GM08714 (cell line): ENCODE data around the gene MED10.

ENCODE experiments used
- H3K4me3 ChIP-seq: fragments of 200-500 bp; sonication (Bioruptor generic); 2 replicates; pipeline ENCODE4 v1.5.1; 2014; ENCODE audit warnings: mild to moderate bottlenecking, low read length, inconsistent platforms
- ZNF274 ChIP-seq: IDR thresholded peaks from 2 replicates; pipeline ENCODE4 v1.6.1; 2012; ENCODE audit warnings: mild to moderate bottlenecking, low read depth, low read length

The MED10 gene

DNA sequence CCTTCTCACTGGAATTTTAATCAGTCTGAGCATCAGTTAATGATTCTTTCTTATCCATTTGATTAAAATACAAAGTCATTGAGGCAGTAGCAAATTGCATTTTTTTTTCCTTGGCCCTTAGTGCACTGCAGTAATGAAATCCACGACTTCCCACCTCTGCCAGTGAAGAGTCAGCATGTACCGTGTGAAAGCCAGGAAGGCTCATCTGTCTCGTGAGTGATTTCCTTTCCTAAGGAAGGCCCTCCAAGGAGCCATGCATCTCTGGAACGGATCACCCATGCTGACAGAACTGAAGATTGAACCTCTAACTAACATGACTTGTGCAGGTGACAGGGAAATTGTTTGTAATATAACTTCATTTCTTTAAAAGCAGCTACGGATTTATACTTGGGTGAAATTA is 51.6 kb downstream of the MED10 start:
- no peak overlapping the region for H3K4me3 ChIP-seq
- TF ChIP-seq ZNF274 = no peak

DNA sequence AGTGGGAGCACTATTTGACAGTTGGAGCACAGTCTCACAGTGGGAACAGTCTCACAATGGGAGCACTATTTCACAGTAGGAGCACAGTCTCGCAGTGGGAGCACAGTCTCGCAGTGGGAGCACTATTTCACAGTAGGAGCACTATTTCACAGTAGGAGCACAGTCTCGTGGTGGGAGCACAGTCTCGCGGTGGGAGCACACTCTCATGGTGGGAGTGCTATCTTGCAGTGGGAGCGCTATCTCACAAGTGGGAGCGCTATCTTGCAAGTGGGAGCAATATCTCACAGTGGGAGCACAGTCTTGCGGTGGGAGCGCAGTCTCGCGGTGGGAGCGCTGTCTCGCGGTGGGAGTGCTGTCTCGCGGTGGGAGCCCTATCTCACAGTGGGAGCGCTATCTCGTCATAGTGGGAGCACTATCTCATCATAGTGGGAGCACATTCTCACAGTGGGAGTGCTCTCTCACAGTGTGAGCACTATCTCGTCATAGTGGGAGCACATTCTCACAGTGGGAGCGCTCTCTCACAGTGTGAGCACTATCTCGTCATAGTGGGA is 56.1 kb downstream of the MED10 start:
- H3K4me3 ChIP-seq = no peak overlapping the region
- no peak for TF ChIP-seq ZNF274
